Endothelial cell of umbilical vein (primary cell): Measurements from ENCODE around the gene COA7. TPM values are rescaled to one million over a fixed set of nuclear protein-coding genes. Genes with fewer than 3 reads are reported as not detected.

ENCODE experiments used
- BruUV-seq: library from RNA; stranded (reverse); fragments of 400-500 nt; replicated peaks from 2 replicates; lab custom pipeline; 2021; lab: Mats Ljungman, UMichigan
- CTCF ChIA-PET: fragments of 300-600, 350-600 bp; sonication (Branson Sonifier 250); formaldehyde crosslinking; loops from one replicate; lab custom pipeline; 2021; ENCODE audit warnings: antibody characterized with exemption, inconsistent platforms; lab: Charles Lee
- POLR2A ChIA-PET: fragments of 300-600, 350-600 bp; sonication (Branson Sonifier 250); formaldehyde crosslinking; loops from one replicate; lab custom pipeline; 2021; ENCODE audit warnings: antibody characterized with exemption, inconsistent platforms; lab: Charles Lee
- DNase-seq: peaks from one replicate; pipeline ENCODE4 v3.0.0-alpha.2; 2011; ENCODE audit warnings: low read depth, low spot score
- FAIRE-seq: peaks from 2 replicates; lab custom pipeline; 2011; peaks lifted over from hg19 to GRCh38; lab: Jason Lieb, UNC
- H2AFZ ChIP-seq: 2 replicates; pipeline ENCODE4 v1.6.0; 2012; ENCODE audit warnings: low read depth, low read length, control low read depth, inconsistent platforms
- H3K27ac ChIP-seq: 2 replicates; pipeline ENCODE4 v1.5.1; 2011; ENCODE audit warnings: low read depth, mild to moderate bottlenecking, control low read depth, low read length, moderate library complexity; ENCODE audit not compliant: insufficient read depth
- H3K27me3 ChIP-seq, 2 experiments: 2 replicates each; pipeline versions ENCODE4 v1.6.0 to v1.6.1; 2011; ENCODE audit warnings: low read length in 2 of 2, mixed read lengths in 1 of 2; ENCODE audit not compliant: control insufficient read depth in 2 of 2, insufficient read depth in 2 of 2
- H3K36me3 ChIP-seq, 2 experiments: 2 replicates in 1 of 2; 3 replicates in 1 of 2; pipeline ENCODE4 v1.5.1; 2011; ENCODE audit warnings: low read length in 2 of 2, mild to moderate bottlenecking in 1 of 2, moderate library complexity in 1 of 2; ENCODE audit not compliant: control insufficient read depth in 2 of 2, insufficient read depth in 2 of 2; ENCODE audit errors: extremely low read depth in 1 of 2
- H3K4me1 ChIP-seq: 3 replicates; pipeline ENCODE4 v1.5.1; 2011; ENCODE audit warnings: mild to moderate bottlenecking, low read length; ENCODE audit not compliant: control insufficient read depth, insufficient read depth; ENCODE audit errors: extremely low read depth
- H3K4me2 ChIP-seq: 2 replicates; pipeline ENCODE4 v1.6.1; 2011; ENCODE audit warnings: low read length, control low read depth, mixed read lengths; ENCODE audit not compliant: insufficient read depth
- H3K4me3 ChIP-seq, 3 experiments: fragments of 200-600 bp in 1 of 3; sonication (generic), shearing (Covaris generic) in 1 of 3; replicated peaks in 1 of 3; 2 replicates each; pipeline ENCODE4 v1.5.1; 2011 to 2016; ENCODE audit warnings: control low read depth in 3 of 3, low read length in 3 of 3, mild to moderate bottlenecking in 2 of 3, inconsistent platforms in 1 of 3, low read depth in 1 of 3, moderate library complexity in 1 of 3; ENCODE audit not compliant: insufficient read depth in 1 of 3
- H3K79me2 ChIP-seq: 2 replicates; pipeline ENCODE4 v1.6.0; 2012; ENCODE audit warnings: low read length, inconsistent platforms; ENCODE audit not compliant: control insufficient read depth, insufficient read depth
- H3K9ac ChIP-seq: replicated peaks from 2 replicates; pipeline ENCODE3; 2011; ENCODE audit warnings: low read length, control low read depth; ENCODE audit not compliant: insufficient read depth; ENCODE audit errors: extremely low read depth
- H3K9me1 ChIP-seq: replicated peaks from 3 replicates; pipeline ENCODE4 v1.6.0; 2011; ENCODE audit warnings: mild to moderate bottlenecking, low read length; ENCODE audit not compliant: control insufficient read depth, insufficient read depth; ENCODE audit errors: extremely low read depth
- H3K9me3 ChIP-seq: replicated peaks from 2 replicates; pipeline ENCODE4 v1.5.1; 2012; ENCODE audit warnings: low read length, inconsistent platforms; ENCODE audit not compliant: control insufficient read depth, insufficient read depth
- H4K20me1 ChIP-seq: replicated peaks from 2 replicates; pipeline ENCODE3; 2011; ENCODE audit warnings: mild to moderate bottlenecking, low read length; ENCODE audit not compliant: control insufficient read depth, insufficient read depth; ENCODE audit errors: extremely low read depth
- EZH2 ChIP-seq: IDR thresholded peaks from 2 replicates; pipeline ENCODE4 v1.6.1; 2012; ENCODE audit warnings: borderline replicate concordance, low read depth, mild to moderate bottlenecking, moderate library complexity, low read length, inconsistent platforms; ENCODE audit not compliant: severe bottlenecking
- FOS ChIP-seq: IDR thresholded peaks from 2 replicates; pipeline ENCODE4 v1.6.1; 2011; ENCODE audit warnings: mild to moderate bottlenecking, low read length, moderate library complexity, borderline replicate concordance; ENCODE audit not compliant: insufficient read depth
- MYC ChIP-seq: IDR thresholded peaks from one replicate; pipeline ENCODE4 v1.6.1; 2011; ENCODE audit warnings: mild to moderate bottlenecking, low read depth, low read length
- POLR2A ChIP-seq: IDR thresholded peaks from 2 replicates; pipeline ENCODE4 v1.6.1; 2012; ENCODE audit warnings: low read depth, mild to moderate bottlenecking, control low read depth, low read length
- POLR2AphosphoS5 ChIP-seq: IDR thresholded peaks from 2 replicates; pipeline ENCODE4 v1.6.1; 2012; ENCODE audit warnings: low read depth, mild to moderate bottlenecking, control low read depth, low read length, moderate library complexity; ENCODE audit not compliant: insufficient read depth
- dilution Hi-C: fragments of 300-500 bp; cut with MboI; formaldehyde crosslinking; loops from one replicate; pipeline ENCODE4 v1.15.0; 2019; ENCODE audit warnings: low sequenced_read_pairs; ENCODE audit not compliant: extremely low pct_ligation_motif_present
- intact Hi-C: fragments of 100-400 bp; cut with micrococcal nuclease; formaldehyde crosslinking; loops from one replicate; pipeline ENCODE4 v1.10.0; 2022
- polyA plus RNA-seq, 4 experiments: library from polyadenylated mRNA; depleted of rRNA in 3 of 4; stranded (reverse) in 3 of 4; unstranded in 1 of 4; fragments of >200 nt; gene quantifications; 2 replicates each; pipeline versions ENCODE4 v1.2.1 to v1.2.3, GENCODE V29; 2011 to 2012; ENCODE audit warnings: missing spikeins in 1 of 4
- total RNA-seq: library from RNA; stranded (reverse); gene quantifications from 2 replicates; pipeline ENCODE4 v1.2.3, GENCODE V29; 2021
- TF ChIP-seq, protein P1 (sequence below), 2 donors: IDR thresholded peaks; 1 replicate in 1 of 2; 2 replicates in 1 of 2; pipeline ENCODE4 v1.5.1; 2011; ENCODE audit warnings: low read length in 2 of 2, mild to moderate bottlenecking in 2 of 2, moderate library complexity in 2 of 2, control low read depth in 1 of 2, inconsistent platforms in 1 of 2, low read depth in 1 of 2; ENCODE audit not compliant: insufficient read depth in 1 of 2; ENCODE audit errors: extremely low read depth in 1 of 2

Gene COA7
- total and polyA plus RNA-seq, 2 donors (not counting 3 experiments of a cell fraction or from before 2014, with no cell fraction given) = 11.7 to 28.6 TPM

DNA sequence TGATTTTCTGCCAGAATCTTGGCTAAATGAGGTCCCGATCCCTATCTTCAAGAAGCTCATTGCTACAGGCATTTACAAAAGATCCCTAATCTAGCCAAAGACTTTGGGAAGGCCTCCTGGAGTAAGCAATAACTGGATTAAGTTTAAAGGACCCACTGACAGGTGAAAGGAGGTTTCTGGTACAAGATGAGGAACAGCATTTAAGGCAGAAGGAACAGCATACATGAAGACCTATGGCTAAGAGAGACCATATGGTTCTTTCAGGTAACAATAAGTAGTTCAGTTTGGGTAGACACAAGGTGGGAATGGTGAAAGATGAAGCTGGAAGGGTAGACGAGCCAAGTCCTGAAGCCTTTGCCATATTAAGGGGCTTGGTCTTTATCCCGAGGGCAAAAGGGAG lies 37.3 kb downstream of the COA7 start:
- H3K9me3 ChIP-seq = no peaks in the 10 kb centered on the region
- FAIRE-seq (no peak), DNase-seq (no peak)
- CTCF ChIA-PET = no interaction called here
- no peaks in the 10 kb centered on the region for H3K9me1 ChIP-seq
- no peak overlapping the region for H3K4me2 ChIP-seq
- H3K27me3 ChIP-seq = peaks cover 0 to 2% of the 10 kb centered on the region in 2 experiments
- no peak overlapping the region for H3K9ac ChIP-seq
- POLR2A ChIA-PET = no interaction called here
- H2AFZ ChIP-seq = no peak overlapping the region
- intact Hi-C loops (no loop called here), dilution Hi-C loops (no loop called here)
- TF ChIP-seq POLR2A (no peak), MYC (no peak), FOS (no peak), POLR2AphosphoS5 (no peak), EZH2 (no peak)
- TF ChIP-seq, protein P1, sequence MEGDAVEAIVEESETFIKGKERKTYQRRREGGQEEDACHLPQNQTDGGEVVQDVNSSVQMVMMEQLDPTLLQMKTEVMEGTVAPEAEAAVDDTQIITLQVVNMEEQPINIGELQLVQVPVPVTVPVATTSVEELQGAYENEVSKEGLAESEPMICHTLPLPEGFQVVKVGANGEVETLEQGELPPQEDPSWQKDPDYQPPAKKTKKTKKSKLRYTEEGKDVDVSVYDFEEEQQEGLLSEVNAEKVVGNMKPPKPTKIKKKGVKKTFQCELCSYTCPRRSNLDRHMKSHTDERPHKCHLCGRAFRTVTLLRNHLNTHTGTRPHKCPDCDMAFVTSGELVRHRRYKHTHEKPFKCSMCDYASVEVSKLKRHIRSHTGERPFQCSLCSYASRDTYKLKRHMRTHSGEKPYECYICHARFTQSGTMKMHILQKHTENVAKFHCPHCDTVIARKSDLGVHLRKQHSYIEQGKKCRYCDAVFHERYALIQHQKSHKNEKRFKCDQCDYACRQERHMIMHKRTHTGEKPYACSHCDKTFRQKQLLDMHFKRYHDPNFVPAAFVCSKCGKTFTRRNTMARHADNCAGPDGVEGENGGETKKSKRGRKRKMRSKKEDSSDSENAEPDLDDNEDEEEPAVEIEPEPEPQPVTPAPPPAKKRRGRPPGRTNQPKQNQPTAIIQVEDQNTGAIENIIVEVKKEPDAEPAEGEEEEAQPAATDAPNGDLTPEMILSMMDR (IDR thresholded peaks at IDR 0.05; ENCODE audit: extremely low read depth in 1 of 2, insufficient read depth in 1 of 2, low read depth in 1 of 2, low read length in 2 of 2) = no peak
- H3K79me2 ChIP-seq = no peaks in the 10 kb centered on the region
- no peak overlapping the region for H3K27ac ChIP-seq
- H3K4me1 ChIP-seq = no peaks in the 10 kb centered on the region
- no peak overlapping the region for H3K4me3 ChIP-seq
- no peaks in the 10 kb centered on the region for H3K36me3 ChIP-seq
- no peaks in the 10 kb centered on the region for H4K20me1 ChIP-seq
- no TSS peak for BruUV-seq
